H1 (cell line): ENCODE measurements around the gene RILPL1. TPM values are rescaled to one million over a fixed set of nuclear protein-coding genes. Genes with fewer than 3 reads are reported as not detected.

Experiments used
- ASH2L ChIP-seq: fragments of 200-600, 300-600 bp; sonication (generic); IDR thresholded peaks from one replicate; pipeline ENCODE4 v1.7.1; 2017; ENCODE audit warnings: low read length
- EZH2 ChIP-seq: fragments of 200-600 bp; sonication (generic); IDR thresholded peaks from 2 replicates; pipeline ENCODE4 v1.7.1; 2012; ENCODE audit warnings: low read depth, mild to moderate bottlenecking, moderate library complexity, low read length, inconsistent platforms; ENCODE audit not compliant: severe bottlenecking
- FOSL1 ChIP-seq: IDR thresholded peaks from 2 replicates; pipeline ENCODE4 v1.6.1; 2011; ENCODE audit warnings: mild to moderate bottlenecking, low read depth, low read length, moderate library complexity; ENCODE audit not compliant: insufficient read depth
- GTF2F1 ChIP-seq: IDR thresholded peaks from 2 replicates; pipeline ENCODE4 v1.6.1; 2012; ENCODE audit warnings: low read depth, low read length, improper control_type of control experiment, borderline replicate concordance
- HDAC6 ChIP-seq: IDR thresholded peaks from one replicate; pipeline ENCODE4 v1.7.1; 2012; ENCODE audit warnings: low read depth, mild to moderate bottlenecking, inconsistent platforms, low read length, moderate library complexity
- TBP ChIP-seq: IDR thresholded peaks from 2 replicates; pipeline ENCODE4 v1.6.1; 2011; ENCODE audit warnings: low read depth, low read length, improper control_type of control experiment
- polyA plus RNA-seq, 7 experiments: library from polyadenylated mRNA; depleted of rRNA in 3 of 7; stranded (reverse) in 5 of 7; unstranded in 2 of 7; fragments of >200 nt in 5 of 7; fragments of 200-250 nt in 2 of 7; gene quantifications; 1 replicate in 5 of 7; 2 replicates in 1 of 7; 4 replicates in 1 of 7; pipeline versions ENCODE4 v1.2.1 to v1.2.3, GENCODE V29; 2011 to 2013; ENCODE audit warnings: missing spikeins in 2 of 7, mixed read lengths in 2 of 7
- total RNA-seq: library from RNA; stranded (reverse); fragmentation: NEBNext Ultra II Directional; extraction: Animal tissue kit (Norgen Biotek cat#: 25700); gene quantifications from 2 replicates; pipeline ENCODE4 v1.2.1, GENCODE V29; 2021

The RILPL1 gene
- total and polyA plus RNA-seq, 2 of the 8 experiments (the other 6 are each of a cell fraction or from before 2014, with no cell fraction given): 6.7 to 9.4 TPM

DNA sequence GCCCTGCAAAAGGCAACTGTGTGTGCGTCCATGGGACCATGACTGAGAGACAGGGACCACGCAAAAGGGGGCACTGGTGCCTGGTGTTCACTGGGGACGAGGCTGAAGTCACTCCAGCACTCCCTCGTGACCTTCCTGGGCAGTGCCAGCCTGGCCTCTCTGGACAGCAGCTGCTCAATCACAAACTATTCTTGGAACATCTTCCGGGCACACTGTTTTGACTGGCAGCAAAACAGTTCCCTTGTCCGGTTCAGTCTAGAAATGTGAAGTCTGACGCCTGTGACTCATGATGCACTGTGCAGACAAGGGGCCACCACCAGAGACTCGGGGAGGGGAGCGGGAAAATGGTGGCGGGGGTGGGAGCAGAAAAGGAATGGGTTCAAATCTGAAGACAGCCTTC is 54.8 kb downstream of the RILPL1 start (continued):
- TF ChIP-seq GTF2F1 (no peak), FOSL1 (no peak), TBP (no peak), EZH2 (no peak), ASH2L (no peak), HDAC6 (no peak)
